Measurements from ENCODE around the gene PHF21A.

The PHF21A gene

GRCh38 chr11:46072172-46072964, 48.9 kb downstream of the PHF21A start:
- DNase-seq: no peak

GRCh38 chr11:46071091-46071490, 50.2 kb downstream of the PHF21A start:
- no peak for DNase-seq

GRCh38 chr11:46069595-46069994, 51.7 kb downstream of the PHF21A start:
- no peak for DNase-seq

GRCh38 chr11:46066335-46066734, 54.9 kb downstream of the PHF21A start:
- DNase-seq: no peak

DNA sequence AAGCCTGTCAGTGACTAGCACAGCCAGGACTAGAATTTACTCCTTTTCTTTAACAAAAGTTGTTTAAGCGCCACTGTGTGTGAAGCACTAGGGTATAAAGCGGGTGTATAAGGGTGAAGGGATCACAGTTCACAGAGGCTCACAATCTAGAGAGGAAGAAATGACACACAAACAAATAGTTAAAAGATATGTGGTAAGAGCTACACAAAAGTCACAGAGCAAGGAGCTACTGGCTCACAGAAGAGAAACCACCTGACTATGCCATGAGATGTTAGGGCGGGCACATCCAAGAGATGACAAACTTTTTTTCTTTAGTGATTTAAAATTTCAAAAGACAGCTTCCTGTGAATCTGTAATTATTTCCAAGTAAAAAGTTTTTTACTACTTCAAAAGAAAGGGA, 55.6 kb downstream of the PHF21A start:
- no peak for DNase-seq

DNA sequence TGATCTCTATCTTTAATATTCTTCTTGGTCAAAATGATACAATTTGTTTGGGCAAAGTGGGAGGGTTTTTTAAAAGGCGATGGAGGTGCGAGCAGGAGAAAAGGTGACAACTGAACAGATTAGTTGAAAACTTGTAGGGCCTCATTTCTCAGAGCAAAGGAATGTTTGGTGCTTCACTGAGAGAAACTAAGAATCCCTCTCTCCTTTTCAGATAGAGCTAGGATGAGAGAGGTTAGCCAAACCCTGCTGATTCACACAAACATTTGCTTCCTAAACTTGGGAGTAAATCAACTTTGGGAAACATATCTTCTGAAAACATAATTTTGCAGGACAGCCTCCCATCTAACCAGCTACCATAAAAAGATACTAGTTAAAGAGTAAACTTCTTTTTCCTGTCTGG, 57.0 kb downstream of the PHF21A start:
- no peak for DNase-seq

DNA sequence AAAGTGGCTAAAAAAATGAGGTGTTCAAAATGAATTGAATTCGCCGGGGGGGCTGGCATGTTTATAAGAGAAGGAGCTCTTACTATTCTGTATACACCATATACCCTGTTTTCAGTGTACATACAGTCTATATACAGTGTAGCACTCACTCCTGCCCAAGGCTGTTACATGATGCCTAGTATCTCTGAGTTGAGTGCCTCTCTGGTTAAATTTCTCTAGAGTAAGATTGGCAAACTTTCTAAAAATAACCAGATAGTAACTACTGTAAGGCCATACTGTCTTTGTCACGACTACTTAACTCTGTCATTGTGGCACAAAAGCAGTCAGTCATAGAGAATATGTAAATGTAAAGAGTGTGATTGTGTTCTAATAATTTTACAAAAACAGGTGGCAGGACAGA, 58.1 kb downstream of the PHF21A start:
- no peak for DNase-seq

DNA sequence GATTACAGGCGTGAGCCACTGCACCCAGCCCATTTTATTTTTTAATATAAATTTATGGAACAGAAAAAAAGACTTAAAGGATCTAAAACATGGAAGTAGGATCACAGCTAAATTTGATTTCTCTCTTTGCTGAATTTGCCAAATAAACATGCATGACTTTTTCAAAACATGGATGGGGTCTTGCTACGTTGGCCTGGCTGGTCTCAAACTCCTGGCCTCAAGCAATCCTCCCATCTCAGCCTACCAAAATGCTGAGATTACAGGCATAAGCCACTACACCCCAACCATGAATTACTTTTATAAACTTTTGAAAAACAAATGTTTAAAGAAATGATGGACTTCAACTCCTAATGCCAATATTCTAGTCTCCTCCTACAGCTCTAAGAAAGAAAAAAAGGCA, 61.2 kb downstream of the PHF21A start:
- no peak for DNase-seq

DNA sequence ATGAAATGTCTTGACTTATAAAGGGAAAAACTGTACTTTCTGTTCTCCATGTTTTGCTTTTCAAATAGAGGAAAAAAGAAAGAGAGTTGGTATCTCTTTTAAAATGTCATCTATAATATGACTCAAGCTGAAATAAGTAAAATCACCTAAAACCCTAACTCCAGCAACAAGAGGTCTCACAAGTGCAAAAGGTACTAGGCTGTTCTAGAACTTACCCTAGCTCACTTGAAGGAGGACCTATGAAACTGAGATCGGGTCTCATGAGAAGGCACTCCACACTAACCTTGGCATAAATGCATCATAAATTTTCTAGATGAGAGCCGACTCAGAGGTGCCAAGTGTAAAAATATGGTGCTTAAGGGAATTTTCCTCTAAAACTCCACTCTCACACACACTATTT, 63.8 kb downstream of the PHF21A start:
- no peak for DNase-seq

GRCh38 chr11:46055371-46055770, 65.9 kb downstream of the PHF21A start:
- no peak for DNase-seq

DNA sequence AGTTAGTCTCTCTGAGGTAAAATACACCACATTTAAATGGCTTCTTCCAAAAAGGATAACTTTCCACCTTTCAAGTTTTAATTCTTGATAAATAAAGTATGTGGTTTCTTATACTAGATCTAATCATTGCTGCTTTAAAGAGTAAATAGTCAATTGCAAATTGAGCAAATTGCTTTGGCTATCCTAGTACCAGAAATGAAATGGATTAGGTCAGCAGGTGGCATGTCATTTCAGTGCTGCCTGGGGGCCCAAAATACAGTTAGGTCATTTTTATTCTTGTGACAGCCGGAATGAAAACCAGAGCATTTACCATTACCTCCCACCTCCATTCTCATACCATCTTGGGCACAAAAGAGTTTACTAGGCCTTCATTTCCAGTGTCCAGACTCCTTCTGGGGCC, 70.2 kb downstream of the PHF21A start:
- no peak for DNase-seq

GRCh38 chr11:46050662-46051061, 70.6 kb downstream of the PHF21A start:
- no peak for DNase-seq

DNA sequence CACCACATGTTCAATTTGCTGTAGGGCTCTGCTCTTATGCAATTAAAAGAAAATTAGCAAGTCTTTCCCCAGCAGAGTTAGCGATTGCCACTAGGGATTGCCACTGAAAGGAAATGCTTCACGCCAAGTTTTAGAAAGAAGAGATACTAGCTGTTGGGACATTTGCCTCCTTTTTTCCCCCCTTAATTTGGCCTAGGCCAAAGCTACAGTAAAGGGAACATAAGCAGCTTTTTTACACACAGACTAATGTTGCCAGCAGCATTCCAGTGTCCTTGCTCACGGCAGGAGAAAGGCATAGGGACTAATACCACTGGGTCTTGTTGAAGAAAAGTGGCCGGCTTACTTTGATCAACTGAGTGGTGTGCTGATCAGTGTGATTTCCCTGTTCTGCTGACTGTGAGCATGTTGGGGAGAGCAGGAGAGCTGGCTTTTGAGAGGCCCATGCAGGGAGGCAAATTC, 71.2 kb downstream of the PHF21A start:
- DNase-seq: no peak

GRCh38 chr11:46049325-46049897, 71.8 kb downstream of the PHF21A start:
- DNase-seq: no peak

- DNase-seq: no peak
Measured at GRCh38 chr11:46048198-46048597, 73.1 kb downstream of the PHF21A start.

GRCh38 chr11:46047520-46047919, 73.7 kb downstream of the PHF21A start:
- DNase-seq: no peak

GRCh38 chr11:46045811-46046210, 75.4 kb downstream of the PHF21A start:
- no peak for DNase-seq

DNA sequence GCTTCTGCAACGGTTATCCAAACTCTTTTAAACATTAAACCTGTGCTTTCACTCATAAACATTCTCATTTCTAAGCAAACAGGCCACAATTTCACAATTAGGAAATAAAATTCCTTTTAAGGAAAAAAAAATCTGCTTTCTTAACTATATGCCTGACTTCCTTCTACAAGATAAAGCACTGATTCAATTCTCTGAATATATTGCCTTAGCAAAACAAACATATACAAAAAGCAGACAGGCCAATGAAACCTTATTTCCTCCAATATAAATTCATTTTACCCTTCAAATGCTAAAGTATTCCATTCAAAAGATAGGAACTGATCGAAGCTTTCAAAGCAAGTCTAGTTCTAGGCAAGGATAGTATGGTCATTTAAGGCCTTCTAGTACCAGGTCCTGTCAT, 76.7 kb downstream of the PHF21A start:
- no peak for DNase-seq

- DNase-seq: no peak
Measured at GRCh38 chr11:46039990-46040389, 81.3 kb downstream of the PHF21A start.

DNA sequence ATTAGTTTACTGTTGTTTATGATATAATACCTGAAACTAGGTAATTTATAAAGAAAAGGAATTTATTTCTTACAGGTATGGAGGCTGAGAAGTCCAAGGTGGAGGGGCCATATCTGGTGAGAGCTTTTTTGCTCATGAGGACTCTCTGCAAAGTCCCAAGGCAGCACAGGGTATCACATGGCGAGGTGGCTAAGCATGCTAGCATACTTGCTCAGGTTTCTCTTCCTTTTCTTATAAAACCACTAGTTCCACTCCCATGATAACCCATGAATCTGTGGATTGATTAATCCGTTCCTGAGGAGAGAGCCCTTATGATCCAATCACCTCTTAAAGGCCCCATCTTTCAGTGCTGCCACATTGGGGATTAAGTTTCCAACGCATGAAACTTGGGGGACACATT, 82.7 kb downstream of the PHF21A start:
- no peak for DNase-seq

- DNase-seq: no peak
Measured at GRCh38 chr11:46036969-46037368, 84.3 kb downstream of the PHF21A start.

DNA sequence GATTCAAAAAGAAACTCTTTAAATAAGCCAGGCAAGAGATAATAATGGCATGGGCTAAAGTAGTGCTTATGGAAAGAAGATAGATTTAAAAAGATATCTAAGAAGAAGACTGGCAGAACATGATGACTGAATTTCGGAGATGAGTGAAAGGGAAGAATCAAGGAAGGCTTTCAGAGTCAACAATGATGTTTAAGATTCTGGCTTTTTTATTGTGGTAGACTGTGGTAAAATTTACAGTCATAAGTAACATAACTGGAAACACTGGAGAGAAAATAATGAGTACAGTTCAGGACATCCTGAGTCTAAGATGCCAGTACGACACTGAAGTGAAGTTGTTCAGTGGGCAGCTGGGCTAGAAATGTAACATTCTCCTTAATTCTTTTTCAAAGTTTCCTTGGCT, 85.2 kb downstream of the PHF21A start:
- no peak for DNase-seq

GRCh38 chr11:46034041-46034440, 87.2 kb downstream of the PHF21A start:
- DNase-seq: no peak

GRCh38 chr11:46026606-46027293, 94.5 kb downstream of the PHF21A start:
- no peak for DNase-seq

Data from effector CD8-positive, alpha-beta T cell (primary cell).